PC-9 (cell line): ENCODE measurements around the gene VAV3. TPM values are rescaled to one million over a fixed set of nuclear protein-coding genes. Genes with fewer than 3 reads are reported as not detected.

Experiments
- BruUV-seq: library from RNA; stranded (reverse); fragments of 400-500 nt; replicated peaks from 2 replicates; lab custom pipeline; 2021; lab: Mats Ljungman, UMichigan
- CTCF ChIA-PET: fragments of 300-600 bp; sonication (Branson Sonifier 250); formaldehyde crosslinking; loops from one replicate; lab custom pipeline; 2022; ENCODE audit warnings: antibody characterized with exemption; lab: Charles Lee
- POLR2A ChIA-PET: fragments of 300-600 bp; sonication (Branson Sonifier 250); formaldehyde crosslinking; loops from one replicate; lab custom pipeline; 2022; ENCODE audit warnings: antibody characterized with exemption; ENCODE audit not compliant: unreplicated experiment; lab: Charles Lee
- DNase-seq, 2 experiments: peaks; one replicate each; pipeline versions ENCODE4 v3.0.0 to v3.0.0-alpha.2; 2015 to 2022; ENCODE audit warnings: mixed read lengths in 1 of 2
- H2AFZ ChIP-seq: fragments of 200-600 bp; sonication (generic); 2 replicates; pipeline ENCODE4 v1.8.1; 2017; ENCODE audit warnings: antibody characterized with exemption
- H3F3A ChIP-seq: fragments of 200-600 bp; sonication (generic); 2 replicates; pipeline ENCODE4 v1.8.1; 2017; ENCODE audit warnings: antibody characterized with exemption, mild to moderate bottlenecking, low read depth; ENCODE audit not compliant: insufficient read depth
- H3K27ac ChIP-seq: fragments of 200-600 bp; sonication (generic); 2 replicates; pipeline ENCODE4 v1.6.1; 2016; ENCODE audit warnings: mixed run types
- H3K27me3 ChIP-seq: fragments of 200-600 bp; sonication (generic); 2 replicates; pipeline ENCODE4 v1.6.1; 2016; ENCODE audit warnings: low read depth, mixed run types; ENCODE audit not compliant: insufficient read depth
- H3K36me3 ChIP-seq: fragments of 200-600 bp; sonication (generic); 2 replicates; pipeline ENCODE4 v1.6.1; 2016; ENCODE audit warnings: low read depth, mixed run types
- H3K4me1 ChIP-seq: fragments of 200-600 bp; sonication (generic); replicated peaks from 2 replicates; pipeline ENCODE4 v1.6.1; 2016; ENCODE audit warnings: mixed run types; ENCODE audit not compliant: insufficient read depth
- H3K4me2 ChIP-seq: fragments of 200-600 bp; sonication (generic); 2 replicates; pipeline ENCODE4 v1.6.1; 2017; ENCODE audit warnings: mixed run types
- H3K4me3 ChIP-seq: fragments of 200-600 bp; sonication (generic); 2 replicates; pipeline ENCODE4 v1.6.1; 2016; ENCODE audit warnings: mixed run types
- H3K79me2 ChIP-seq: fragments of 200-600 bp; sonication (generic); 2 replicates; pipeline ENCODE4 v1.6.1; 2017; ENCODE audit warnings: low read depth, mixed run types
- H3K9me2 ChIP-seq: fragments of 200-600 bp; sonication (generic); 2 replicates; pipeline ENCODE4 v1.8.1; 2017; ENCODE audit warnings: mild to moderate bottlenecking; ENCODE audit not compliant: insufficient read depth
- H3K9me3 ChIP-seq: fragments of 200-600 bp; sonication (generic); 2 replicates; pipeline ENCODE4 v1.8.1; 2016; ENCODE audit warnings: low read depth; ENCODE audit not compliant: insufficient read depth
- H4K20me1 ChIP-seq: fragments of 200-600 bp; sonication (generic); 2 replicates; pipeline ENCODE4 v1.8.1; 2017; ENCODE audit not compliant: insufficient read depth
- EZH2 ChIP-seq: fragments of 200-600 bp; sonication (generic); IDR thresholded peaks from 2 replicates; pipeline ENCODE4 v1.8.0; 2017; ENCODE audit warnings: antibody characterized with exemption, low read depth
- intact Hi-C: fragments of 100-400 bp; cut with micrococcal nuclease; formaldehyde crosslinking; loops from one replicate; pipeline ENCODE4 v1.10.0; 2022; ENCODE audit not compliant: unreplicated experiment
- total RNA-seq: library from RNA; stranded (reverse); gene quantifications from 2 replicates; pipeline ENCODE4 v1.2.3, GENCODE V29; 2021
- TF ChIP-seq, protein P1 (sequence below): fragments of 200-600 bp; sonication (generic); conservative IDR thresholded peaks from 2 replicates; pipeline ENCODE4 v1.6.1; 2017; ENCODE audit warnings: mixed run types, antibody characterized with exemption, mild to moderate bottlenecking, moderate library complexity

The VAV3 gene
- total RNA-seq, 1 experiment from 2014 or later = 1.7 TPM

DNA sequence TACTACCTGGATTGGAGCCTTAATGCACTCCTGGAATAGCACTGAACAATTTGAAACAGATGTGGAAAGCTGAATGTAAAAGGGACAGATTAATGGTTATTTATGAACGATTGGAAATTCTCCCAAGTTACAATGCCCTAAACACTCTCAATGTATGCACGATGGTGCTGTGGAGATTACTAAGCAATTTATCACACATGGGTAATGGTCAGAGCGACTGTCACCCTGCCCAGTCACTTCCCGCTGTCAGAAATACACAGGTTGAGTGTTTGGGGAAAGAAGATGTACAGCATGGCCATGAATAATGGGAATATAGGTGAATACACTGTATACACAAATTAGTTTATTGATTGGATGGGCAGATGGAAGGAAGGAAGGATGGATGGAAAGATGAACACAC lies 342.4 kb downstream of the VAV3 start:
- BruUV-seq = no TSS peak
- Histone ChIP-seq H3K4me1 (no peaks in the 10 kb centered on the region), H3K27me3 (no peaks in the 10 kb centered on the region), H3F3A (no peaks in the 10 kb centered on the region), H3K79me2 (no peaks in the 10 kb centered on the region), H3K4me3 (no peak overlapping the region), H3K9me3 (no peaks in the 10 kb centered on the region), H4K20me1 (no peaks in the 10 kb centered on the region), H3K9me2 (no peaks in the 10 kb centered on the region), H3K27ac (no peak overlapping the region), H3K36me3 (no peaks in the 10 kb centered on the region), H2AFZ (no peak overlapping the region), H3K4me2 (no peak overlapping the region)
- intact Hi-C loops = no loop called here
- CTCF ChIA-PET = no interaction called here
- POLR2A ChIA-PET = no interaction called here
- DNase-seq = no peak
- TF ChIP-seq, protein P1, sequence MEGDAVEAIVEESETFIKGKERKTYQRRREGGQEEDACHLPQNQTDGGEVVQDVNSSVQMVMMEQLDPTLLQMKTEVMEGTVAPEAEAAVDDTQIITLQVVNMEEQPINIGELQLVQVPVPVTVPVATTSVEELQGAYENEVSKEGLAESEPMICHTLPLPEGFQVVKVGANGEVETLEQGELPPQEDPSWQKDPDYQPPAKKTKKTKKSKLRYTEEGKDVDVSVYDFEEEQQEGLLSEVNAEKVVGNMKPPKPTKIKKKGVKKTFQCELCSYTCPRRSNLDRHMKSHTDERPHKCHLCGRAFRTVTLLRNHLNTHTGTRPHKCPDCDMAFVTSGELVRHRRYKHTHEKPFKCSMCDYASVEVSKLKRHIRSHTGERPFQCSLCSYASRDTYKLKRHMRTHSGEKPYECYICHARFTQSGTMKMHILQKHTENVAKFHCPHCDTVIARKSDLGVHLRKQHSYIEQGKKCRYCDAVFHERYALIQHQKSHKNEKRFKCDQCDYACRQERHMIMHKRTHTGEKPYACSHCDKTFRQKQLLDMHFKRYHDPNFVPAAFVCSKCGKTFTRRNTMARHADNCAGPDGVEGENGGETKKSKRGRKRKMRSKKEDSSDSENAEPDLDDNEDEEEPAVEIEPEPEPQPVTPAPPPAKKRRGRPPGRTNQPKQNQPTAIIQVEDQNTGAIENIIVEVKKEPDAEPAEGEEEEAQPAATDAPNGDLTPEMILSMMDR = no peak
- no peak for TF ChIP-seq EZH2

DNA sequence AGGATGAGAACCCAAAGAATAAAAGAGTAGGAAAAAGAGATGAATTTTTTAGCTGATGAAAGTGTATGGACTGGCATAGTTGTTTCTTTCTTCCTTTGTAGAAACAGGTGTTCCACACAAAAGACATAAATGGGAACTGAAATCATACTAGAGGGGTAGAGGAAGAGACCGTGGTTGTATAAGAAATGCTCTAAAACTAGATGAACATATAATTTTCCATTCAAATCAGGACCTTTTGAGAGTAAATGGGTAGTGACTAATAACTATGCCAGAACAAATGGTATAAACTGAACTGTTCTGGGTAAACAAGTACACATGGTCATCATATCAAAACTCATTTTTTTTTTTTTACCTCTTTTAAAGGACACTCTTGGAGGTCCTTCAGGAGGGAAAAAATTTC lies 344.2 kb downstream of the VAV3 start:
- BruUV-seq = no TSS peak
- H3K4me3 ChIP-seq = no peak overlapping the region
- no peaks in the 10 kb centered on the region for H3K9me3 ChIP-seq
- H3K36me3 ChIP-seq = no peaks in the 10 kb centered on the region
- intact Hi-C loops = no loop called here
- ChIA-PET POLR2A (no interaction called here), CTCF (no interaction called here)
- H3F3A ChIP-seq = no peaks in the 10 kb centered on the region
- no peak for DNase-seq
- H4K20me1 ChIP-seq = no peaks in the 10 kb centered on the region
- no peak overlapping the region for H2AFZ ChIP-seq
- H3K9me2 ChIP-seq = no peaks in the 10 kb centered on the region
- no peaks in the 10 kb centered on the region for H3K4me1 ChIP-seq
- TF ChIP-seq, protein P1 = no peak
- TF ChIP-seq EZH2 = no peak
- no peak overlapping the region for H3K27ac ChIP-seq
- no peak overlapping the region for H3K4me2 ChIP-seq
- no peaks in the 10 kb centered on the region for H3K79me2 ChIP-seq
- no peaks in the 10 kb centered on the region for H3K27me3 ChIP-seq

DNA sequence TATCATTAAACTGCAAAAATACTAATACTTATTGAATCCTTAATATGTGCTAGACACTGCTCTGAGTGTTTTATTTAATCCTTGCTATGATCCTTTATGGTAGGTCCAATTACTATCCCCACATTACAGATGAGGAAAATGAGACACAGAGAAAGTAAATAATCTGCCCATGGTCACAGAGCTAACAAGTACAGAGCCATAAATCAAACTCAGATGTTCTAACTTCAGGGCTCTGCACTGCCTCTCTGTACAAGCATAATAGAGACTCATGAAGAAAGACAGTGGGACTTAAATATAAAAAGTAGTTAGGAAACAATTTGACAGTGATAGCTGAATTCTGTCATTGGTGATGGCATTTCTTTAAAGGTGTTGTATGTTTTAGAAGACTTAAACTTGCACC lies 346.4 kb downstream of the VAV3 start:
- H3K9me2 ChIP-seq = no peaks in the 10 kb centered on the region
- no peak overlapping the region for H2AFZ ChIP-seq
- no peak overlapping the region for H3K4me2 ChIP-seq
- ChIA-PET CTCF (no interaction called here), POLR2A (no interaction called here)
- intact Hi-C loops = no loop called here
- no peak for DNase-seq
- H3K4me1 ChIP-seq = no peaks in the 10 kb centered on the region
- no peaks in the 10 kb centered on the region for H3K9me3 ChIP-seq
- no peaks in the 10 kb centered on the region for H3K79me2 ChIP-seq
- H3K27me3 ChIP-seq = no peaks in the 10 kb centered on the region
- H3F3A ChIP-seq = no peaks in the 10 kb centered on the region
- BruUV-seq = no TSS peak
- H3K36me3 ChIP-seq = no peaks in the 10 kb centered on the region
- no peaks in the 10 kb centered on the region for H4K20me1 ChIP-seq
- no peak for TF ChIP-seq EZH2
- TF ChIP-seq, protein P1 = no peak
- no peak overlapping the region for H3K27ac ChIP-seq
- H3K4me3 ChIP-seq = no peak overlapping the region
